HG02970 (cell line): ENCODE measurements around the gene CTNND2.

Experiments used
- ATAC-seq: cut with Tn5 transposase; IDR thresholded peaks from one replicate; pipeline ENCODE4 v1.9.1; 2021; ENCODE audit warnings: mild to moderate bottlenecking, moderate library complexity, moderate number of reproducible peaks; ENCODE audit not compliant: unreplicated experiment, low FRiP score

CTNND2 gene

DNA sequence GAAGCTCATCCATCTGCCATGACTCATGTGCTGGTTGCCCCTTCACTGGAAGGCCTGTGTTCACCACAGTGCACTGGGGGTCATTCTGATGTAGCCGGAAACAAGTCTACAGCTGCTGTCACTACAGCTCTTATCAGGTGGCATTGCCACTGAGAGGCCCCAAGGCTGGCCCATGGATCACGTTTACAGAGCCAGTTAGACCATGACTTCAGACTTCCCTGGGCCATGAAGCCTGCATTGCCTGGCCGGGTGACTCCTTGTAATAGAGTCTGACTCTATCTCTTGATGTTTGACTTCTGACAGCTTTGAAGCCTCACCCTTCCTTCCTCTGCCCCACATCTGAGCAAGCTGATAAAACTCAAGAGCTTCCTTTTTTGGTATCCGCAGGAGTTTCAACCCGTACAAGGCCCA lies 669.7 kb downstream of the CTNND2 start:
- ATAC-seq: no peak

DNA sequence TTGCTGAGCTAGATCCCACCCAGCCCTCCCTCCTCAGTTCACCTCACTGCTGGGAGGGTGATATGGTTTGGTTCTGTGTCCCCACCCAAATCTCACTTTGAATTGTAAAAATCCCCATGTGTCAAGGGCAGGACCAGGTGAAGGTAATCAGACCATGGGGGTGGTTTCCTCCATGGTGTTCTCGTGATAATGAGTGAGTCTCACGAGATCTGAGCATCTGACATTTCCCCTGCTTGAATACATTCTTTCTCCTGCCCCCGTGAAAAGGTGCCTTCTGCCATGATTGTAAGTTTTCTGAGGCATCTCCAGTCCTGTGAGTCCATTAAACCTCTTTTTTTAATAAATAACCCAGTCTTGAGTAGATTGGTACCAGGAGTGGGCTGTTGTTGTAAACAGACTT lies 673.4 kb downstream of the CTNND2 start:
- ATAC-seq: no peak

DNA sequence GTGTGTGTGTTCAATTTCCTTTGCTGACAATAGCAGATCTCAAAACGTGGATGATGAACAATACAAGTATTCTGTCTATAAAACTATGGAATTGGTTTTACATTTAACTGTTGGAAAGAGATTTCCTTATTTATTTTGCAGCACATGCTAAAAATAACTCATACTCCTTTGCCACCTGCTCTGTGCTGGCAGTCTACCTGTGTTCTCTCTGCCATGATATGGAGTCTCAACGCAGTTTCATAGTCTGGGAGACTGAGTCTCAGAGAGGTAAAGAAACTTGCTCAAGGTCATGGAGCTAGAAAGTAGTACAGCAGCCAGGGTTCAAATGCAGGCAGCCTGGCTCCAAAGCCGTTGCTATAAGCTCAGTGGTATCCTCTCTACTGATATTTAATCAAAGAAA lies 677.2 kb downstream of the CTNND2 start:
- no peak for ATAC-seq

DNA sequence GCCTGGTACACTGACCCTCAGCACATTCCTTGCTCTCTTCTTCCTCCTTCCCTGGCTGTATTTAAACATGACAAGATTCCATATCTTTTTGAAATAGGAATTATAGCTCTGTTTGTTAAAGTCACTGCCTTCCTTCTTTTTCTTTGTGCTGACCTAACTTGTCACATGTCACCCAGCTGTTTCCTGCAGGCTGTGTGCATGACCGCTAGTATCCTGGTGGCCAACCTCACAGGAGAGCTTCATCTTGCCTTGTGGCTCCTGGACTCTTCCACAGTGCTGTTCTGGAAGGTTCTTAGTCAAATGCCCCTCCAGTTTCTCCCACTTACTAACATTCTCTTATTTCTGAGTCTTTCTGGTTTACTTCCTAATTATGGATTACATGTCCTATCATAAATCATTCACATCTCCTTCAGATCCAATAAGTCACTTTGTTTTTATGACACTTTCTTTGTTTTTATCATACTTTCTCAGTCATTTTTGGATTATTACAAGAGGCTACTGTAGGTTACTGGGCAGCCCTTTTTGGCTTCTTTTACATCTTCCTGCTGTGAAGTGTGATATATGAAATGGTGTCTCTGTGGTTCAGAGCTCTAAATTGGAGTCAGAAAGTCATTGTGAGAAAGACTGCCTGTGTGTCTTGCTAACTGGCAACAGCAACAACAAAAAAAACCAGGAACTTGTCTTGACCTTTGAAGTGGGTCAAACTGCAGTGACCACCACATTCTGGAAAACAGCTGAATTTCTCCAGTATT lies 679.6 kb downstream of the CTNND2 start:
- no peak for ATAC-seq

DNA sequence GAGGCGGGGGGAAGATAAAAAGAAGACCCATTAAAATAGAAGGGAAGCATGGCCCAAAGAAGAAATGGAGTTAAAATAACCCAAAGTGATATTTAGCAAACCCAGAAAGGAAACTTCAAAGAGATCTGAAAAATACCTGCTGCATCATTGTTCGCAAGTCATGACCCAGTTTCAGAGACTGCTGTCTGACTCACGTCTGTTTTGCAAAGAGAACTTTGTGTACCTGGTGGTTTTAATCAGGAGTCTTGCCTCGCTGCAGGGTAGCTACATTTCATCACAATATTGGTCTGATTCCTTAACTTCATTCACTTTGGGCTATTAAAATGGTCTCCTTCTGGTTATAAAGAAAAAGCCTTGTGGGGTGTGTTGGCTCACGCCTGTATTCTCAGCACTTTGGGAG lies 682.1 kb downstream of the CTNND2 start:
- no peak for ATAC-seq

DNA sequence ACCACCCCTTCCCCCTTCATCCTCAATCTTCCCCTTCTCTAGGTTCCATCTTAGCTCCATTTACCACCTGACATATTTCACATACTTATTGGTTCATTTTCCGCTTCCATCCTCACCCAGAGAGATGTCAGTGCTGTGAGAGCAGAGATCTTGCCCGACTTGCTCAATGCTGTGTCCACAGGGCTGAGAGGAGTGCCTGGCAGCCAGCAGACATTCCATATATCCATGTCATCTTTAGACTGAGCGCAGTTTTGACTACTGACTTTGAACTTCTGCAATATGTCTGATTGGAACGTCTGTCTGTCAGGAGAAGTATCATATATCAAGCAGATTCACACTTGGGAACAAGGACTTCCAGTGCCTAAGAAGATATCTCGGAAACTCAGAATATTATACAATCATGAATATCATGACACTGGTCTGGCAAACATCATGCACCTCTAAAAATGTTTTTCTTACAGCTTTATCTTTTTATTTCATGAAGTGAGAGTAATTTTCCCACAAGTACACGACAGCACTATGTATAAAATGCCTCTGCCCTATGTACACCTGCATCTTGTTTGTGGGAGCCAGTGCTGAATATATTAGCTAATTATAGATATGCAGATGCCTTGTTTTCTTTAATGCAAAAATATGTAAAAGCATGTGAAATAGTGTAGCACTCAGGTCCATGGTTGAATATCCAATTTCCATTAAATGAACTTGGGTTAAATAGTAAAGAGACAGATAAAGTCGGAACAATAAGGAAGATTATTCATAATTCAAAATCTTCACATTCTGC lies 689.2 kb downstream of the CTNND2 start:
- no peak for ATAC-seq

DNA sequence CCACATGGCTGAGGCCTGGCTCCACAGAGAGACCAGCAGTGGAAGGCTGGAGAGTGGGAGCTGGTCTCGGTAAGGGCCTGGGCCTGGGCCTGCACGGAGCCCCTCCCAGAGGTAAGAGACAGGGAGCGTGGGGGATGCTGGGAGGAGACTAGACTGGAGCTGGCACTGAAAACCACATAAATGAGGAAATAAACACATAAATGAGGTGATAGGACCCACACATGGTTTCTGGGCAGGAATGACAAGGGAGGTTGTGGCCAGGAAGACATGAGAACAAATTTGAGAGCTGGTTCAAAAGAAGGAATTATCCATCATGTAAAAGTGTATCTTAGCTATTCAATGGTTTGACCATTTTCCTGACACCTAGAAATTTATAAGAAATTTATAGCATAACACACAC lies 691.5 kb downstream of the CTNND2 start:
- ATAC-seq: no peak

DNA sequence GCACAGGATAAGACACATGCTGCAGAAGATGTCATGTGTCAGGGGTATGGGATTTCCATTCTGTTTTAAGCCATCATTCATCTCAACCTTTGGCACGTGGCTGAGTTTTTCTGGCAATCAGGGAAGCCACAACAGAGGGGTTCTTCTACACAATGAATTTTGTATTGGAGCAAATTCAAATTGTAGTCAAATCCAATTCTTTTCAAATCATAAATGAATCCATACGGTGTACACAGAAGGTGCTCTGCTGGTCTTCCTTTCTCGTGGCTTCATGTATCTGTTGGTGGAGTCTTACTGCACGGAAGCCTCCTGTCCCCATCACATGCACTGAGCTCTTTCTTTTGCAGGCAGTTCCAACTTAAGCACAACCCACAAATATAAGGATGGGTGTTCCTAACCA lies 706.5 kb downstream of the CTNND2 start:
- no peak for ATAC-seq

DNA sequence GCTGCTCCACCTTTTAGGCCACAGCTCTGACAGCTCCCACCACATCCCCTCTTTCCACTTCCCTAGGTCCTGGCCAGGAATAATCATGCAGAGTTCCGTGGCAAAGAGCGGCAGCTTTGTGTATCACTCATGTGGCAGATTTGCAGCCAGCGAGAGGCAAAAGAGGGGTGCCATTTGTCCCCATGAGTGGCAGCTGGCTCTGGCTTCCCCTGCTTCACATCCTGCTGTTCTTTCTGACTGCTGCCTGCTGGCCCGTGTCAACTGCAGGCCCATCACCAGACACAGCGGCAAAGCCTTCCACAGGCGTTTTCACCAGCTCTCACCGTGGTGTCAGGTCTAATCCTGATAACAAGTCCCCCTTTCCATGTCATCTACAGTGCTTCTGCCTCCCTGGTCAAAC lies 712.6 kb downstream of the CTNND2 start:
- no peak for ATAC-seq

DNA sequence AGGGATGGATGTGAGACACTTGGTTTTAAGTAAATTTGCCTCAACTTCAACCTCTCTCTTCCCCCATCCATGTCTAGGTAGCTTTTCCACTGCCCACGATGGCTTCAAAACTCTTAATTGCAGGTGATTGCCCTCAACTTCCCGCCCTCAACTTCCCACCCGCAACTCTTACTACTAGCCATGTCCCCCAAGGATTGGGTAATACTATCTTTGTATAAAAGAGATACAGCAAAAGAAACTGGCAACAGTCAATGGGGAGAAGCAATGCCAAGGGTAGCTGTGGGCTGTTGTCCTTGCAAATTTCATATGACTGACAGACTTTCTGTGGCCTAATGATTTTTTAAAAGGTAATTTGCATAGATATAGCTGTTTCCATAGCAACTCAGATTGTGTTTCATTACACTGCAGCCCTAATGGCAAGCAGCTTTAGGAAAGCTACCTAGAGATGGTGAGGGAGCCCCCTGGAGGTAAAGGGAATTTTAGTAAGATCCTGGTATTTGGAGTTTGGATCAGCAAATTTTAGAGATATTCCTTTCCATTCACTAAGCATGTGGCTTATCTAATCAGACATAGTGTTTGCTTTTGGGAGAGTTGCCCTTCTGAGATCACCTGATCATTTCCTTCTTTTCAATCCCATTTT lies 721.7 kb downstream of the CTNND2 start:
- ATAC-seq: no peak

DNA sequence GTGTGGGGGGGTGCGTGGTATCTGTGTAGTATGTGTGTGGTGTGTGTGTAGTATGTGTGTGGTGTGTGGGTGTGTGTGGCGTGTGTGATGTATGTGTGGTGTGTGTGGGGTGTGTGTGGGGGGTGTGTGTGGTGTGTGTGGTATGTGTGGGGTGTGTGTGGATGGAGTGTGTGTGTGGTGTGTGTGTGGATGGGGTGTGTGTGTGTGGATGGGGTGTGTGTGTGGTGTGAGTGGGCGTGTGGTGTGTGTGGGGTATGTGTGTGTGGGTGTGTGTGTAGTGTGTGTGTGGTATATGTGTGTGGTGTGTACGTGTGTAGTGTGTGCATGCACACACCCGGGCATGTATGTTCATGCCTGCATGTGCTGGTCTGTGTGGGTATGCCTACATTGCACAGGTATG lies 722.3 kb downstream of the CTNND2 start:
- ATAC-seq: no peak

DNA sequence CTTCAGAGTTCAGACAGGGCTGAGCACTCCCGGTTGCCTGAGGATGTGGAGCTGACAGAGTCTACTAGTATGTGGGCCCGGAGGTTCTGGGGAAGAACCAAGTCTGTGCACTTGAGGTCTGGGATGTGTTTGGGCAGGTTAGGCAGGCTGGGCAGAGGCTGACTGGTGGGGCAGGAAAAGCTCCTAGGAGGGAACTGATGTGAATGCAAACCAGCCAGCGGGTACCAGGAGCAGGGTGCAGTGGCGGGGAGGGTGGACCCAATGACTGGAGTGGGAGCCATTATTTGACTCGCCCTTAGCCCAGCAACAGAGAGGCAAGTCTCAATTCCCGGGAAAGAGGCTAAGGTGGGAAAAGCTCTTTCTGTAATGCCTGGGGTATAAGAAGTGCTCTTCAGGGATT lies 723.4 kb downstream of the CTNND2 start:
- no peak for ATAC-seq

DNA sequence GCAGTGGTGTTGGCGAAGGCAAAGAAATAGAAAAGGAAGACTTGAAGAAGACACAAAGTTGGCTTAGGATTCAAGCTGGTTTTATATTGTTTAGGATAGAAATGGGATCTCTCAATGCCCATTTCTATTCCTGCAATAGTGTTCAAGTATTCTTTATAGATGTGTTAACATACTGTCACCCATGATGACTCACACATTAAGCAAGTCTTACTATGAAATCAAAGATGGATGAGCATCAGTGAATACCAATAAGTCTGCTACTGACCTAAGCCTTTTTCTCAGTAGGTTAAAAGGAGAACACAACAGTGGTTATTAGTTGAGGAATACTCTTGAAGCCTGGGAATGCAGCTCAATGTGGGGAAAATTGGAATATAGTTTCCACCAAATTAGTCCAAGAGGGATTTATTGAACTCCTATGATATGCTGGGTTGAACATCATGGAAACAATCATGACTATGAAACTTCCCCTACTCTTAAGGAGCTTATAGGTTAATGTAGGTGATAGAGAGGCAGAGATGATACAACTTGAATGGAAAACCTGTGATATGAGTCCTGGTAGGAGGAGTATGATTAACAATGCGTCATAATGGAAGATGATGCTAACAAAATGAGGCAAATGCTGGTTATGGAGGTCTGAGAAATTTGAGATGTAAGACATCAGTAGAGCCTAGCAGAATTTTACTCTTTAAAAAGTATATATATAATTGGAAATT lies 726.1 kb downstream of the CTNND2 start:
- no peak for ATAC-seq

DNA sequence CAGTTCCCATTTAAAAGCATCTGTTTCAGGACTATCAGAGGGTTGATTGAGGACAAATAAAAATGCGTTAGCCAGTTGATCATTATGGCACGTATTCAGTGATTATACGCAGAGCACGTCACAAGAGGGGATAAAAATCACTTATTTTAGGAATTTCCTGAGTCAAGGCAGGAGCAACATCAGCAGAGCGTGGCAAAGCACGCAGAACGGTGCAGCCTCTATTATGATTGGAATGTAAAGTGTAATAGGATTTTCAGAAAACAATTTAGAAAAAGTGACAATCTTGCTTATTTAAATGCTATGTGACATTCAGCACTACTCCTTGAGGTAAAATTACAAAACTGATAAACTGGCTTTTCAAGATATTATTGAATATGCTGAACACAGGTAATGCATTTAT lies 729.7 kb downstream of the CTNND2 start:
- ATAC-seq: no peak

DNA sequence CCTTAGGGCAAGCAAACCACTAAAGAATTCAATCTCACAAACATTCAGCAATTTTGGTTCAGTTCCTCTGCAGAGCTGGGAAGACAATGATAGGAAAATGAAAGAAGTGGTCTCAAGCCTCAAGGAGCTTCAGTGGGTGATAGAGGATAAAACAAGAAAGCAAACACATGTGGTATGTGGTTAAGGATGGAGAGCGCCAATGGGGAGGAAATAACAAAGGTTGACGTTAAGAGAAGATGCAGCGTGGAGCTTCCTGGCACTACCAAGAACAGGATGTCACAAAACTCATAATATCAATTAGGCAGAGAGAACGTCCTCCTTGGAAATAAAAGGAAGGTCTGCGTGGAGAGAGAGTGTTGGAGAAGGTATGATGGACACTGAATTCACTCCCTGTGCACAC lies 731.8 kb downstream of the CTNND2 start:
- ATAC-seq: no peak

DNA sequence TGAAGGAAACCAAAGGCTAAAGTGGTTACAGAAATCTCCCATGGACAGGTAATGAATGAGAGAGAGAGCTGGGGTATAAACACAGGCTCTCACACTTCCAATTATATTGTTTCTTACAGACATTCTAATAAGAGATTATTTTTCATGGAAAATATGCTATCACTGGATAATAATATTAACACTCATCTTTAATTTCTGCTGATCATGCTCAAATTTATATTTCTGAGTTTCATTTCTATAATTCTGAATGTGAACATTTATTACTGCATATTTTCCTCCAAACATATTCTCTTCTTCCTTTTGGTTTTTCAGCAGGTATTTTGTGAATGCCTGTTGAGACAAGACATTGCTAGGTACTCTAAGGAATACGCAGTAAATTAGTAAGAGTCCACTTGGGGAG lies 733.0 kb downstream of the CTNND2 start:
- ATAC-seq: no peak

DNA sequence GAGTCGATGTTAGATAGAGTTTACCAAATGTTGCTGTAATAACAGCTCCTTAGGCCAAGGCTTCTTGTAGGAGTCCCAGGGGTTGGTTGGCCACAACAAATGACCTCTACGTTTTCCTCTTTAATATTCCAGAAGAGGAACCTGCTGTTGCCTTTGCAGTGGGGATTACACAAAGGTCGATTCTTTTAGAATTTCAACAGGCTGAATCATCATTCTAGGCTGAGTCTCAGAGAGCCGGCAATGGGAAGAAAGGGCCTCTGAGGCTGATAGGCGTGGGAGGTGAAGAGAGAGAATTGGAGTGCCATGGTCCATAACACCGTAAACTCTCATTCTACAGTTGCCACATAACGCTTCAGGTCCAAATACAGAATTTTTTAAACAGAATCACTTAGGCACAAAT lies 737.3 kb downstream of the CTNND2 start:
- no peak for ATAC-seq

DNA sequence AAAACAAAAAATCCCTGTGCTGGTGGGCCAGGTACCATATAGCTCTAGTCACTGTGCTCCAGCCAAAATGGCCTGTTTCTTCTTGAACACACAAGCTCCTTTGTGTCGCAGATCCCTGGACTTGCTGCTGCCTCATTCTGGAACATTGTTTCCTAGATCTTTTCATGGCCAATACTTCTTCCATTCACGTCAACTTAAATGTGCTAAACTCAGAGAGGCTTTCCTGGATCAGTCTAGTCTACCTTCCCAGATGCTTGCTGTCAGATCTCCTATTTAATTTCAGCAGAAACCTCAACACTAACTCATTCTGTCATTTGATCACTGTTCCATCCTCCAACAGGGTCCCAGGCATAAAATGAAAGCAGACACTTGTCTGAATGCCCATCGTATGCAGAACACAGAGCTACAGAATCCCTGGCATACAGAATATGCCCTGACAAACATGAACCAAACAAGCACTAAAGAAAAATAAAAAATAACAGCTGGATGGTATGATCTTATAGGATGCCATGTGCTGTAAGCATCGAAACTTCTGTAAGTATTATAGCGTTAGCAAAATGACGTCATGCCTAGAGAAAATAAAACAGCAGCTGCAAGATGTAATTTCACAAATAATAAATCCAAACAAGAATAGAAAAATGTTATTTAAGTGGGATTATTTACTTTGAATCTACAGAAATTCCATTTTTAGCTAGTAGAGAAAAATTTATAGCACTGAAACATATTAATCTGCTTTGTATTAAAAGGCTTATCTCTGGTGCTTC lies 739.5 kb downstream of the CTNND2 start:
- no peak for ATAC-seq

DNA sequence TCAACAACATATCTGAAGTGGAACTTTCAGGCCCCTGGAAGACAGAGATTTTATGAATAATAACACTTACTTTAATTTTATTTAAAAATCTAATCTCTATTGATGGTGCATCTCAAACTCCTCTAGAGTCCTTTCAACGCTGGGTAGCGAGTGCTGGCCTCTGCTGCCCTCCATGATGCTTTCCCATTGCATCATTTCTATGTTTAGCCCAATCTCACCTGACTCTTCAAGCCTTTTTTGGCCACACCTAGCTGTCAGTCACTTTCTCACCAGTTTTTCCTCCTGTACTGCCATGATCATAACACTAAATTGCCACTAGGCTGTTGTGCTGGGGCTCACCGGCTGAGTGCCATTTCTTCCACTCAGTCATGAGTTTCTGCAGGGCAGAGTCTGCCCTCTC lies 747.1 kb downstream of the CTNND2 start:
- no peak for ATAC-seq

DNA sequence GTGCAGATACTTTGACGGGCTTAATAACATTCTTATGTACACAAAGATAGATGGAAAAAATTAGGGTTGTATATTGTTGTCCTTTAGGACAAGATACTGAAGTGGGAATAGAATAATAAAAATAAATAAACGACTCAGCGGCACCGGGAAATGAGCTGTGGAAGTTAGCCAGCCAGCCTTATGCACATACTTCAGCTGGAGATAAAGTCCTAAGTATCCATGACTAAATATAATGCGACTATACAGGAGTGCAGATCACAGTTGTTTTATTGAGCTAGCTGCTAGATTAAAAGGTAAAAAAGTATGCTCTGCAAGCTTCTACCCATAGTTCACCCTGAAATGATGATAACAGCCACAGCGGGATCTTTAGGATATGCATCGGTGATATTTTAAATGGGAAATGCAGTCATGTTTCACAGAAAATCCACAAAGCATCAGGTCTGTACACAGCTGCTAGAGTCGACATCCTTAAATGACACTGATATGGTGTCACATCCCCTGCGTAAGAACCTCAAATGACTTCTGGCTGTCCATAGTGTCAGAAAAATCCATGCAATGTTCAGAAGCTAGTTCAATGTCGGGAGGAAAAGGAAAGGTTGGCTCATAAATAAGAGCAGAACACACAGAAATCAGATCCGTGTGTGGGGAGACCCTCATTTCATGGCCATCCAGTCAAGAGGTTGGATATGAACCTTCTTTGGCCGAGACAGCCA lies 750.4 kb downstream of the CTNND2 start:
- ATAC-seq: no peak
